WTC11 (cell line): Measurements from ENCODE around the gene LILRB2. TPM values are rescaled to one million over a fixed set of nuclear protein-coding genes. Genes with fewer than 3 reads are reported as not detected.

Source experiments
- ATAC-seq: fragments of 200-7000 bp; cut with Tn5 transposase; 2 replicates; pipeline ENCODE4 v1.10.0; 2021; ENCODE audit warnings: mild to moderate bottlenecking, moderate library complexity
- CTCF ChIA-PET: fragments of 300-600 bp; sonication (Branson Sonifier 250); formaldehyde crosslinking; loops from one replicate; lab custom pipeline; 2021; ENCODE audit warnings: antibody characterized with exemption; lab: Charles Lee
- POLR2A ChIA-PET: fragments of 350-600 bp; sonication (Branson Sonifier 250); formaldehyde crosslinking; loops from one replicate; lab custom pipeline; 2021; ENCODE audit warnings: antibody characterized with exemption; lab: Charles Lee
- DNase-seq: peaks from one replicate; pipeline ENCODE4 v3.0.0; 2021; ENCODE audit warnings: low spot score
- H3K27ac Mint-ChIP-seq: 2 replicates; pipeline ENCODE4 v1.8.0; 2021; ENCODE audit warnings: mixed read lengths
- H3K27me3 Mint-ChIP-seq: 2 replicates; pipeline ENCODE4 v1.8.0; 2021; ENCODE audit warnings: low read depth, mild to moderate bottlenecking, moderate library complexity, mixed read lengths
- H3K36me3 Mint-ChIP-seq: 2 replicates; pipeline ENCODE4 v1.8.0; 2021; ENCODE audit warnings: mixed read lengths
- H3K4me1 Mint-ChIP-seq: 2 replicates; pipeline ENCODE4 v1.8.0; 2022; ENCODE audit warnings: mixed read lengths
- H3K4me3 Mint-ChIP-seq: 2 replicates; pipeline ENCODE4 v1.8.0; 2021; ENCODE audit warnings: mild to moderate bottlenecking, moderate library complexity, mixed read lengths
- H3K9me3 Mint-ChIP-seq: 2 replicates; pipeline ENCODE4 v1.8.0; 2021; ENCODE audit warnings: mixed read lengths
- ATF3 ChIP-seq: sonication (generic); formaldehyde crosslinking; conservative IDR thresholded peaks from 2 replicates; pipeline ENCODE4 v1.8.1; 2022; ENCODE audit warnings: mild to moderate bottlenecking, missing genetic modification reagents
- GABPB1 ChIP-seq: sonication (generic); formaldehyde crosslinking; IDR thresholded peaks from 2 replicates; pipeline ENCODE4 v1.8.1; 2023; ENCODE audit warnings: mild to moderate bottlenecking, missing genetic modification reagents
- GRHL2 ChIP-seq: fragments of 250-450 bp; sonication (Bioruptor Pico); IDR thresholded peaks from 2 replicates; pipeline ENCODE4 v1.8.0; 2022; ENCODE audit warnings: mild to moderate bottlenecking, moderate library complexity; ENCODE audit not compliant: insufficient replicate concordance, severe bottlenecking
- MXD4 ChIP-seq: fragments of 250-450 bp; sonication (Bioruptor Pico); IDR thresholded peaks from 2 replicates; pipeline ENCODE4 v1.8.0; 2021; ENCODE audit warnings: mild to moderate bottlenecking, moderate library complexity, borderline replicate concordance
- NFATC4 ChIP-seq: fragments of 250-450 bp; sonication (Bioruptor Pico); IDR thresholded peaks from 2 replicates; pipeline ENCODE4 v1.9.0; 2021; ENCODE audit warnings: mild to moderate bottlenecking
- RELA ChIP-seq: sonication (generic); formaldehyde crosslinking; IDR thresholded peaks from 2 replicates; pipeline ENCODE4 v1.8.1; 2022; ENCODE audit warnings: missing genetic modification reagents, mild to moderate bottlenecking, borderline replicate concordance
- SMAD4 ChIP-seq: sonication (generic); formaldehyde crosslinking; IDR thresholded peaks from 2 replicates; pipeline ENCODE4 v1.8.0; 2022; ENCODE audit warnings: mild to moderate bottlenecking, missing genetic modification reagents
- TEAD1 ChIP-seq: sonication (generic); formaldehyde crosslinking; IDR thresholded peaks from 2 replicates; pipeline ENCODE4 v1.8.0; 2022; ENCODE audit warnings: mild to moderate bottlenecking, missing genetic modification reagents
- ZNF138 ChIP-seq: sonication (generic); formaldehyde crosslinking; conservative IDR thresholded peaks from 2 replicates; pipeline ENCODE4 v1.8.1; 2022; ENCODE audit warnings: mild to moderate bottlenecking, moderate library complexity, missing genetic modification reagents
- ZNF416 ChIP-seq: fragments of 250-450 bp; sonication (Bioruptor Pico); IDR thresholded peaks from 2 replicates; pipeline ENCODE4 v1.9.0; 2021; ENCODE audit warnings: mild to moderate bottlenecking, inconsistent platforms
- ZNF425 ChIP-seq: fragments of 250-450 bp; sonication (Bioruptor Pico); conservative IDR thresholded peaks from 2 replicates; pipeline ENCODE4 v1.9.0; 2021; ENCODE audit warnings: mild to moderate bottlenecking
- ZNF671 ChIP-seq: fragments of 250-450 bp; sonication (Bioruptor Pico); IDR thresholded peaks from 2 replicates; pipeline ENCODE4 v1.8.0; 2021; ENCODE audit warnings: mild to moderate bottlenecking
- total RNA-seq: library from RNA; stranded (reverse); gene quantifications from 3 replicates; pipeline ENCODE4 v1.2.3, GENCODE V29; 2021
- TF ChIP-seq, protein P1 (sequence below): sonication (generic); formaldehyde crosslinking; IDR thresholded peaks from 2 replicates; pipeline ENCODE4 v1.8.1; 2023; ENCODE audit warnings: mild to moderate bottlenecking, missing genetic modification reagents
- TF ChIP-seq, protein P2 (sequence below): fragments of 200-600 bp; IDR thresholded peaks from 2 replicates; pipeline ENCODE4 v1.8.0; 2022; ENCODE audit warnings: antibody characterized with exemption
- TF ChIP-seq, protein P3 (sequence below): sonication (generic); formaldehyde crosslinking; IDR thresholded peaks from 2 replicates; pipeline ENCODE4 v1.8.1; 2023; ENCODE audit warnings: mild to moderate bottlenecking, missing genetic modification reagents, borderline replicate concordance
- TF ChIP-seq, protein P4 (sequence below): sonication (generic); formaldehyde crosslinking; IDR thresholded peaks from 2 replicates; pipeline ENCODE4 v1.8.0; 2022; ENCODE audit warnings: mild to moderate bottlenecking, missing genetic modification reagents
- TF ChIP-seq, protein P5 (sequence below): sonication (generic); formaldehyde crosslinking; IDR thresholded peaks from 2 replicates; pipeline ENCODE4 v1.8.0; 2023; ENCODE audit warnings: missing genetic modification reagents, mild to moderate bottlenecking, borderline replicate concordance

The LILRB2 gene
- total RNA-seq, 1 experiment from 2014 or later = not detected

DNA sequence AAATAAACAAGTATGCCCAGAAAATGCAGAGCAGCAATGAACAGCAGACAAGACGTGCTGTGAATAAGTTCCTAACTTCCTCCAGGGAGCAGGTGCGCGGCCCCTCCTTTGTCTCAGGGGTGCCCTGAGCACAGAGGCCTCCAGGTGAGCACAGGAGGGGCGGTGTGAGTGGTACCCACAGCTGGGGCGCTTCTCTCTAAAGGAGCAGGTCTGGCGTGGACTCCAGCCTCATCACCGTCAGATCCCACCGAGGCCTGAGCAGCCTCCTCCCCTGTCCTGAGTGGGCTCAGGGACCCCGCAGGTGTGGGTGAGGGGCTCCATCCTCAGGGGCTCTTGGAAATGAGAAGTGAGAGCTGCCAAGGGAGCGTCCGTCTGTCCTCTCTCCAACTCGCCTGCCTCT lies 28.9 kb upstream of the LILRB2 start:
- H3K9me3 Mint-ChIP-seq = peaks cover 14% of the 10 kb centered on the region
- ChIA-PET POLR2A (no interaction called here), CTCF (interaction anchor here (1.0 to 1.9 kb wide), 2 partner anchors 16 to 44 kb away, joined by 4 to 6 read pairs; no protein-coding TSS in a partner anchor)

More for the DNA sequence above, 28.9 kb upstream of the LILRB2 start:
- no peak for TF ChIP-seq RELA (CRISPR knock-in tag)
- TF ChIP-seq, protein P1, sequence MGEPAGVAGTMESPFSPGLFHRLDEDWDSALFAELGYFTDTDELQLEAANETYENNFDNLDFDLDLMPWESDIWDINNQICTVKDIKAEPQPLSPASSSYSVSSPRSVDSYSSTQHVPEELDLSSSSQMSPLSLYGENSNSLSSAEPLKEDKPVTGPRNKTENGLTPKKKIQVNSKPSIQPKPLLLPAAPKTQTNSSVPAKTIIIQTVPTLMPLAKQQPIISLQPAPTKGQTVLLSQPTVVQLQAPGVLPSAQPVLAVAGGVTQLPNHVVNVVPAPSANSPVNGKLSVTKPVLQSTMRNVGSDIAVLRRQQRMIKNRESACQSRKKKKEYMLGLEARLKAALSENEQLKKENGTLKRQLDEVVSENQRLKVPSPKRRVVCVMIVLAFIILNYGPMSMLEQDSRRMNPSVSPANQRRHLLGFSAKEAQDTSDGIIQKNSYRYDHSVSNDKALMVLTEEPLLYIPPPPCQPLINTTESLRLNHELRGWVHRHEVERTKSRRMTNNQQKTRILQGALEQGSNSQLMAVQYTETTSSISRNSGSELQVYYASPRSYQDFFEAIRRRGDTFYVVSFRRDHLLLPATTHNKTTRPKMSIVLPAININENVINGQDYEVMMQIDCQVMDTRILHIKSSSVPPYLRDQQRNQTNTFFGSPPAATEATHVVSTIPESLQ (CRISPR knock-in tag) = no peak
- TF ChIP-seq ZNF416 (CRISPR knock-in tag) = no peak
- no peak for TF ChIP-seq ZNF138
- no peak for TF ChIP-seq MXD4 (CRISPR knock-in tag)
- TF ChIP-seq GRHL2 (CRISPR knock-in tag) = no peak
- TF ChIP-seq, protein P2, sequence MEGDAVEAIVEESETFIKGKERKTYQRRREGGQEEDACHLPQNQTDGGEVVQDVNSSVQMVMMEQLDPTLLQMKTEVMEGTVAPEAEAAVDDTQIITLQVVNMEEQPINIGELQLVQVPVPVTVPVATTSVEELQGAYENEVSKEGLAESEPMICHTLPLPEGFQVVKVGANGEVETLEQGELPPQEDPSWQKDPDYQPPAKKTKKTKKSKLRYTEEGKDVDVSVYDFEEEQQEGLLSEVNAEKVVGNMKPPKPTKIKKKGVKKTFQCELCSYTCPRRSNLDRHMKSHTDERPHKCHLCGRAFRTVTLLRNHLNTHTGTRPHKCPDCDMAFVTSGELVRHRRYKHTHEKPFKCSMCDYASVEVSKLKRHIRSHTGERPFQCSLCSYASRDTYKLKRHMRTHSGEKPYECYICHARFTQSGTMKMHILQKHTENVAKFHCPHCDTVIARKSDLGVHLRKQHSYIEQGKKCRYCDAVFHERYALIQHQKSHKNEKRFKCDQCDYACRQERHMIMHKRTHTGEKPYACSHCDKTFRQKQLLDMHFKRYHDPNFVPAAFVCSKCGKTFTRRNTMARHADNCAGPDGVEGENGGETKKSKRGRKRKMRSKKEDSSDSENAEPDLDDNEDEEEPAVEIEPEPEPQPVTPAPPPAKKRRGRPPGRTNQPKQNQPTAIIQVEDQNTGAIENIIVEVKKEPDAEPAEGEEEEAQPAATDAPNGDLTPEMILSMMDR = no peak
- no peak for TF ChIP-seq NFATC4
- no peak for TF ChIP-seq GABPB1 (CRISPR knock-in tag)
- no peak for TF ChIP-seq ZNF671
- TF ChIP-seq SMAD4 (CRISPR knock-in tag) = no peak
- no peak for TF ChIP-seq TEAD1 (CRISPR knock-in tag)
- TF ChIP-seq ZNF425 (CRISPR knock-in tag) = no peak
- TF ChIP-seq, protein P3, sequence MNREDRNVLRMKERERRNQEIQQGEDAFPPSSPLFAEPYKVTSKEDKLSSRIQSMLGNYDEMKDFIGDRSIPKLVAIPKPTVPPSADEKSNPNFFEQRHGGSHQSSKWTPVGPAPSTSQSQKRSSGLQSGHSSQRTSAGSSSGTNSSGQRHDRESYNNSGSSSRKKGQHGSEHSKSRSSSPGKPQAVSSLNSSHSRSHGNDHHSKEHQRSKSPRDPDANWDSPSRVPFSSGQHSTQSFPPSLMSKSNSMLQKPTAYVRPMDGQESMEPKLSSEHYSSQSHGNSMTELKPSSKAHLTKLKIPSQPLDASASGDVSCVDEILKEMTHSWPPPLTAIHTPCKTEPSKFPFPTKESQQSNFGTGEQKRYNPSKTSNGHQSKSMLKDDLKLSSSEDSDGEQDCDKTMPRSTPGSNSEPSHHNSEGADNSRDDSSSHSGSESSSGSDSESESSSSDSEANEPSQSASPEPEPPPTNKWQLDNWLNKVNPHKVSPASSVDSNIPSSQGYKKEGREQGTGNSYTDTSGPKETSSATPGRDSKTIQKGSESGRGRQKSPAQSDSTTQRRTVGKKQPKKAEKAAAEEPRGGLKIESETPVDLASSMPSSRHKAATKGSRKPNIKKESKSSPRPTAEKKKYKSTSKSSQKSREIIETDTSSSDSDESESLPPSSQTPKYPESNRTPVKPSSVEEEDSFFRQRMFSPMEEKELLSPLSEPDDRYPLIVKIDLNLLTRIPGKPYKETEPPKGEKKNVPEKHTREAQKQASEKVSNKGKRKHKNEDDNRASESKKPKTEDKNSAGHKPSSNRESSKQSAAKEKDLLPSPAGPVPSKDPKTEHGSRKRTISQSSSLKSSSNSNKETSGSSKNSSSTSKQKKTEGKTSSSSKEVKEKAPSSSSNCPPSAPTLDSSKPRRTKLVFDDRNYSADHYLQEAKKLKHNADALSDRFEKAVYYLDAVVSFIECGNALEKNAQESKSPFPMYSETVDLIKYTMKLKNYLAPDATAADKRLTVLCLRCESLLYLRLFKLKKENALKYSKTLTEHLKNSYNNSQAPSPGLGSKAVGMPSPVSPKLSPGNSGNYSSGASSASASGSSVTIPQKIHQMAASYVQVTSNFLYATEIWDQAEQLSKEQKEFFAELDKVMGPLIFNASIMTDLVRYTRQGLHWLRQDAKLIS (CRISPR knock-in tag) = no peak
- TF ChIP-seq, protein P4, sequence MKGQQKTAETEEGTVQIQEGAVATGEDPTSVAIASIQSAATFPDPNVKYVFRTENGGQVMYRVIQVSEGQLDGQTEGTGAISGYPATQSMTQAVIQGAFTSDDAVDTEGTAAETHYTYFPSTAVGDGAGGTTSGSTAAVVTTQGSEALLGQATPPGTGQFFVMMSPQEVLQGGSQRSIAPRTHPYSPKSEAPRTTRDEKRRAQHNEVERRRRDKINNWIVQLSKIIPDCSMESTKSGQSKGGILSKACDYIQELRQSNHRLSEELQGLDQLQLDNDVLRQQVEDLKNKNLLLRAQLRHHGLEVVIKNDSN = no peak
- no peak for TF ChIP-seq ATF3 (CRISPR knock-in tag)
- TF ChIP-seq, protein P5, sequence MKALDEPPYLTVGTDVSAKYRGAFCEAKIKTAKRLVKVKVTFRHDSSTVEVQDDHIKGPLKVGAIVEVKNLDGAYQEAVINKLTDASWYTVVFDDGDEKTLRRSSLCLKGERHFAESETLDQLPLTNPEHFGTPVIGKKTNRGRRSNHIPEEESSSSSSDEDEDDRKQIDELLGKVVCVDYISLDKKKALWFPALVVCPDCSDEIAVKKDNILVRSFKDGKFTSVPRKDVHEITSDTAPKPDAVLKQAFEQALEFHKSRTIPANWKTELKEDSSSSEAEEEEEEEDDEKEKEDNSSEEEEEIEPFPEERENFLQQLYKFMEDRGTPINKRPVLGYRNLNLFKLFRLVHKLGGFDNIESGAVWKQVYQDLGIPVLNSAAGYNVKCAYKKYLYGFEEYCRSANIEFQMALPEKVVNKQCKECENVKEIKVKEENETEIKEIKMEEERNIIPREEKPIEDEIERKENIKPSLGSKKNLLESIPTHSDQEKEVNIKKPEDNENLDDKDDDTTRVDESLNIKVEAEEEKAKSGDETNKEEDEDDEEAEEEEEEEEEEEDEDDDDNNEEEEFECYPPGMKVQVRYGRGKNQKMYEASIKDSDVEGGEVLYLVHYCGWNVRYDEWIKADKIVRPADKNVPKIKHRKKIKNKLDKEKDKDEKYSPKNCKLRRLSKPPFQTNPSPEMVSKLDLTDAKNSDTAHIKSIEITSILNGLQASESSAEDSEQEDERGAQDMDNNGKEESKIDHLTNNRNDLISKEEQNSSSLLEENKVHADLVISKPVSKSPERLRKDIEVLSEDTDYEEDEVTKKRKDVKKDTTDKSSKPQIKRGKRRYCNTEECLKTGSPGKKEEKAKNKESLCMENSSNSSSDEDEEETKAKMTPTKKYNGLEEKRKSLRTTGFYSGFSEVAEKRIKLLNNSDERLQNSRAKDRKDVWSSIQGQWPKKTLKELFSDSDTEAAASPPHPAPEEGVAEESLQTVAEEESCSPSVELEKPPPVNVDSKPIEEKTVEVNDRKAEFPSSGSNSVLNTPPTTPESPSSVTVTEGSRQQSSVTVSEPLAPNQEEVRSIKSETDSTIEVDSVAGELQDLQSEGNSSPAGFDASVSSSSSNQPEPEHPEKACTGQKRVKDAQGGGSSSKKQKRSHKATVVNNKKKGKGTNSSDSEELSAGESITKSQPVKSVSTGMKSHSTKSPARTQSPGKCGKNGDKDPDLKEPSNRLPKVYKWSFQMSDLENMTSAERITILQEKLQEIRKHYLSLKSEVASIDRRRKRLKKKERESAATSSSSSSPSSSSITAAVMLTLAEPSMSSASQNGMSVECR (CRISPR knock-in tag) = no peak
- Mint-ChIP-seq H3K27ac (no peak overlapping the region), H3K36me3 (no peaks in the 10 kb centered on the region), H3K27me3 (peaks cover 26% of the 10 kb centered on the region), H3K4me3 (no peak overlapping the region), H3K4me1 (no peaks in the 10 kb centered on the region)
- ATAC-seq (no peak), DNase-seq (no peak)
